GM21515 (cell line): Measurements from ENCODE around the gene XPO5.
"Not testable (repeated sequence)": the region's sequence is repeated elsewhere in the genome, so short reads cannot be mapped to it uniquely, and the experiment has no call there.

Experiments used
- ATAC-seq: cut with Tn5 transposase; IDR thresholded peaks from one replicate; pipeline ENCODE4 v1.9.1; 2021; ENCODE audit not compliant: unreplicated experiment

The XPO5 gene

GRCh38 chr6:43498291-43498690 is 77.5 kb downstream of the XPO5 start:
- not testable (repeated sequence) for ATAC-seq

DNA sequence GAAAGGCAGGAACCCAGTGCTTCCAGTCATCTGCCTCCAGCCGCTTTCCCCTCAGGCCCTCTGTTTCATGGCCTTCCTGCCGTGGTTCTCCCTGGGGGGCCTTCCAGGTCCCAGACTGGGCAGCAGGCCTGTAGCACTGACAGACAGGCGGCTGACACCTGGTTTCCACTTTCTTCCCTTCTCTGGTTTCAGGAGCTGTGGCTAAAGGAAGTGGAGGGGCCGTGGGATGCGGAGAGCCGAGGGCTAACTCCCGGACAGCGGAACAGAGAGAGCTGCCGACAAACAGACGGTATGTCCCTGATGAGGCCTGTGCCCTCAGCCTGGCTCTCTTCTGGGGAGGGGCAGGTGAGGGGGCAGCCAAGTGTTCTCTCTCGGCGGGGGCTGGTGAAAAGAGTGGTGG is 78.1 kb downstream of the XPO5 start:
- ATAC-seq = no peak

GRCh38 chr6:43497129-43497396 is 78.8 kb downstream of the XPO5 start:
- no peak for ATAC-seq

DNA sequence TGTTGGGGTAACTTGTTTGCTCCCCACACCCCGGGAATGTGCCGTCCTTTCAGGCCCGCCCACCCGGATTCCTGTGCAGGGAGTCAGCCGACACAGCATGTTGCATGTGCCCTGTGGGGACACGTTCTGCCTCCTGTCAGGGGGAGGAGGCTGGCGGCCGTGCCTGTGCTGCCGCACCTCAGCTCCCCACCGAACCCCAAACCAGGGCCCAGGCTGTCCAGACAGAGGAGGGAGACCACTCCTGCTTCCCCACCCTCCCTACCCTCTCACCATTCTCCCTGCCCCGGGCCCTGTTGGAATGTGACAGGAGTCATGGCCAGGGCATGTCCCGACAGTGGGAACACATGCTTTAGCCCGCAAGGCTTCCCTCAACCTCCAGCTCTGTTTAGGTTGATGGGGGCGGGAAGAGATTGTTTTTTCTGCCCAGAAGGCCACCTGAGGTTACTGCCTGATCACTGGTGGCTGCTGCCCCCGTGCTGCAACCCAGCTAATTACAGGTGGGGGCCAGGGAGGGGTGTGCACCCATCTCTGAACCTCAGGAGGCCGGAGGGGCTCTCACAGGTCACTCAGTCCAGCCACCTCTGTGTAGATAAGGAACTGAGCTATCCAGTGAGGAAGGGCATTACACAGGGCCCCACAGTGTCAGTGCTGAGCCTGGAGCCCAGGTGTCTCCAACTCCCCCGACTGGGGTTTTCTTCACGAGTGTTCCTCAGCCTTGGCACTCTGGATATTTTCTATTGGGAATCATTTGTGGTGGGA is 79.3 kb downstream of the XPO5 start:
- no peak for ATAC-seq

DNA sequence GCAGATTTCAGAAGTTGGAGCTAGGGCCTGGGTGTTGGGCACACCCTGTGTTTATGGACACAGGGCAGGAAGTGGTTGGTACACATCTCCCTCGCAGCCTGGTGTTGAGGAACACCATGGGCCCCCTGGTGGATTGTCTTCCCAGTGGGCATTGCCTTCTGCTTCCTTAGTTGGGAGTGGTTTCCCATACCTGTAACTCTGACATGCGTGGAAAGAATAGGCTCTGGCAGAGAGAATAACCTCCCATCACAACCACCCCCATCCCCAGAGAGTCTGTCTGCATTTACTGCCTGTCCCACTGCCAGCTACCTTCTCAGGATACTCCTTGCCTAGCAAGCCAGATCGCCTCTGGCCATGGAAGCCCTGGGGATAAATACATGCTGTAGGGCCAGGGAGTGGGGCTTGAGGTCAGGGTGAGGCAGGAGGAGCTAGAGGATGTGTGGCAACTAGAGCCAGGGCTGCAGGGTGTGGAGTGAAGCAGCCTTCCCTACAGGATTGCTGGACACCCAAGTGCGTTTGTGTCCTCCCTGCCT is 80.4 kb downstream of the XPO5 start:
- ATAC-seq = no peak

GRCh38 chr6:43494766-43495165 is 81.1 kb downstream of the XPO5 start:
- no peak for ATAC-seq

DNA sequence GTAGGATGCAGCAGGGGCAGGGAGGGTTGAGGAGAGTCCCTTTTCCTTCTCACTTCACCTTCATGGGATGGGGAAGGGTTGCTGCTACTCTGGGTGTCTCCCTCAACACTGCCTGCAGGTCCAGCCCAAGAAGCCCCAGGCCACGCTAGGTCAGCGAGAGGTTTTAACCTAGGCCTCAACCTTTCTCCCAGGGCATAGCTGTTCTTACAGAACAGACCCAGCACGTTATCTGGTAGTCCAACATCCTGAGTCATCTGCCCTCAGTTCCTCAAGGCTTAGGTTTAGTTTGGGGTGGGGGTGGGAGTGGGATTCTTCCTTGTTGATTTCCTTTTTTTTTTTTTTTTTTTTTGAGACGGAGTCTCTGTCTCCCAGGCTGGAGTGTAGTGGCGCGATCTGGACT is 81.5 kb downstream of the XPO5 start:
- ATAC-seq = no peak

- ATAC-seq = no peak
Measured at GRCh38 chr6:43493833-43494232, 82.0 kb downstream of the XPO5 start.

- ATAC-seq = no peak
Measured at GRCh38 chr6:43493230-43493629, 82.6 kb downstream of the XPO5 start.

DNA sequence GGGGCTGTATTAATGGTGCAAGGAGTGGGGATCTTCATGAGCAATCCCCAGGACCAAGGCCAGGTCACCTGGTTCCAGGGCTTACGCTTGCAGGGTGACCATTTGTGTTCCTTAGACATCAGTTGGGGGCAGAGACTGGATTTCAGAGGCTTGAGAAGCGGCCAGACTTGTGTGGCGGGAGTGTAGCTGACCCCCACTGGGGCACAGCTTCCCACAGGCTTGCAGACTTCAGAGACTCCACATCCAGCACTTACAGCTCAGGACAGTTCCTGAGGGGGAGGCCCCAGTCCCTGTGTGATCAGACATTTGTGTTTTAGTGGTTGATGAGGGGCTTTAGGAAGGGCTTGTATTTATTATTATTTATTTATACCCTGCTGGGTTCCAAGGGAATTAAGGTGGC is 83.2 kb downstream of the XPO5 start:
- ATAC-seq = no peak

DNA sequence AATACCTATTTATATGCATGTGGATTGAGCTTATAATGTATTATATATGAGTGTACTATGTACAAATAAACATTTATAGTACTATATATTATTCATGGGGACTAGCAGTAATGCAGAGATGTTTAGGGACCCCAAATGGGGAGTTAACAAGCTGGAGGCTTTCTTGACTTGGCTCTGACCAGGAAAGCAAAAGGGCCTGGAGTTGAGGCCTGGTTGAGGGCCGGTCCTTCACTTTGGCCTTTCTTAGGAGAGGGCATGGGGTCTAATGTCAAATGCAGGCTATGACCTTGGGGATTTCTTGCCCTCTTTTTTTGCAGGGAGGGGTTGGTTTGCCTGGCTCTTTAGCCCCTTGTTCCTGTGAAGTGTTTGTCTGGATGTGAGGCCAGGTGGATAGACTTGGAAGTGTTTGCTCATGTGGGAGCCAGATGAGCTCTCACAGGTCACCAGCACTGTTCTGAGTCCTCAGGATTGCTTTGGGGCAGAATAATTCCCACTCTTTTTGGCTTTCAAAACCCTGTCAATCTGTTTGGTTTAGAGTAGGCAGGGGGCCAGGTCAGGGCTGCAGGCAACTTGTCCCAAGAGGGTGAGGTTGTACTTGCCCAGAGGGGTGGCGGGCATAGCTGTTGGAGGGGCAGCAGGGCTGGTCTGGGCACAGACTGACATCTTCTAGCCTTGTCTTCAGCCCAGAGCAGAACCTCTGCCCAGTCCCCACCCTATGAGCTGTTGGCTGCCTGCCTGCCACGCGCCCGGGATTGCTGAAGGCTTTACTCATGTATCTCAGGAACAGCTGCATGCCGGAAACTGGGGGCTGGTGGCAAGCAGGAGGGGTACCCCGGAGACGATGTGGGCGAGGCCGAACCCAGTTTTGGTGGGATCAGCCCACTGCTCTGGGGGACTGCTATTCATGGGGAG is 83.8 kb downstream of the XPO5 start:
- no peak for ATAC-seq

GRCh38 chr6:43490523-43490939 is 85.3 kb downstream of the XPO5 start:
- ATAC-seq = no peak

DNA sequence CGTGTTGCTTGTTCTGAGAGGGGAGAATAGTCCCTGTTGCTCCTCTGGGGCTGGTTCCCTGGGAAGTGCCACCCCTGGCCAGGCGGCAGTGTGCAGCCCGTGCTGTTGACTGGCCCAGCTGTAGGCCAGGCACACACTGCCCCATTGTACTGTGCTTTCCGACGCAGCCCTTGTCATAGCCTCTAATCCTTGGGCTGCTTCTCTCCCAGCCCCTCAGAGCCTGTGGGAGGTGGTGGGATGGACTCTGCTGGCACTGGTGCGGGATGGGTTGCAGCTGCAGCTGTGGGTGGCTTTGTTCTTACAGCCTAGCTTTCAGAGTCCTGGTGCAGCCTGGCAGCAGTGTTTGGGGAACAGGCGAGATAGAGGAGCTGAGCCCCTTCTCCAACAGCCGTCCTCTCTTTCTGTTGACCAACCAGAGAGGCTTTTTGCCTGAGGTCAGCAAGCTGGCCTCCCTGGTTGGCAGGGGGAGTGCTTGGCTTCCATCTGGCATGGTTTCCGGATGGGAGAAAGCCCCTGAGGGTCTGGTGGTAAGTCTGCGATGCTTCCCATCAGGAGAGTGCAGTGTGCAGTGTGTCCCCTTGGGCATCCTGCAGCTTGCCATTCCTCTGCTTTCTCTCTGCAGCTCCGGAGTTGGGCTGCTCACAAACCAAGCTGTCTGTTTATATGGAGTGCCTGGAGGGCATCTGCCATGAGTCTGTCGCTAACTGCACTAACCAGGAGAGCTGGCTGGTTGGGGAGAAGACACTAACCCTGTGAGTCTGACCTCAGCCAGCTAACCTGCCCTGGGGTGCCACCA is 86.4 kb downstream of the XPO5 start:
- ATAC-seq = no peak

GRCh38 chr6:43488667-43489276 is 87.1 kb downstream of the XPO5 start:
- no peak for ATAC-seq

- ATAC-seq = no peak
Measured at GRCh38 chr6:43481591-43482236, 94.1 kb downstream of the XPO5 start.

GRCh38 chr6:43481075-43481474 is 94.8 kb downstream of the XPO5 start:
- no peak for ATAC-seq

GRCh38 chr6:43478008-43478372 is 97.8 kb downstream of the XPO5 start:
- no peak for ATAC-seq

GRCh38 chr6:43477235-43478007 is 98.4 kb downstream of the XPO5 start, which contains the start of gene TJAP1:
Gene TJAP1, plus strand, starts transcription at chr6:43477570. Its CDS starts 21,432 bp downstream, at chr6:43499002.
- peak; percentile 89 for ATAC-seq

DNA sequence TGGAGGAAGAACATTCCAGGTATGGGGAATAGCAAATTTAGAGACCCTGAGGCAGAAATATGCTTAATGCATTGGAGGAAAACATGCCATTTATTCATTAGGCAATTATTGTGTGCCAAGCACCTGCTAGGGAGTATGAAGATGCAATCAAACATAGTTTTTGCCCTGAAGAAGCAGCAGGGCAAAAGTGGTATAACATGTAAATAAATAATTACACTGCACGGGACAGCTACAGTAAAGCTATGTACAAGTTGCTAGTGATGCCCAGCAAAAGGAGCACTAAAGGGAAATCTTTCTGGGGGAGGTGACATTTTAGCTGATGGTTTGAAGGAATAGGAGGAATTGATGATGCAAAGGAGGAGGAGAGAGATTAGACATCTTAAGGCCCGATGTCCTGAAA is 99.1 kb downstream of the XPO5 start:
- no peak for ATAC-seq

- ATAC-seq = no peak
Measured at GRCh38 chr6:43475516-43475915, 100.3 kb downstream of the XPO5 start.
